ENCODE data around the gene GEN1. TPM values are rescaled to one million over a fixed set of nuclear protein-coding genes. Genes with fewer than 3 reads are reported as not detected.

The GEN1 gene
- total and polyA plus RNA-seq, 9 donors, result 0.77 to 4.7 (median 2.3) TPM

- H3K27ac ChIP-seq, result no peak overlapping the region
- H3K9me3 ChIP-seq, result no peaks in the 10 kb centered on the region
- DNase-seq, result no peak
- no peaks in the 10 kb centered on the region for H3K4me1 ChIP-seq (ENCODE audit: insufficient read depth)
- 79 to 100% (median 96%) methylated on average over 1 of the region's 1 CpG for WGBS, 3 donors
- intact Hi-C loops (cut with DNase I), result no loop called here
- no peak overlapping the region for H3K4me3 ChIP-seq
- TF ChIP-seq EP300 (IDR thresholded peaks at IDR 0.05) (no peak), CTCF (IDR thresholded peaks at IDR 0.05) (no peak), POLR2A (IDR thresholded peaks at IDR 0.05) (no peak)
- H3K27me3 ChIP-seq, result no peaks in the 10 kb centered on the region
- no peaks in the 10 kb centered on the region for H3K36me3 ChIP-seq
These were observed 46.9 kb downstream of the GEN1 start for GRCh38 chr2:17800693-17801458.

GRCh38 chr2:17803497-17803896 is 49.6 kb downstream of the GEN1 start:
- no peak for TF ChIP-seq POLR2A (IDR thresholded peaks at IDR 0.05)
- no peak for TF ChIP-seq CTCF (IDR thresholded peaks at IDR 0.05)
- no peak for TF ChIP-seq EP300 (IDR thresholded peaks at IDR 0.05)
- WGBS, 3 donors, result 35 to 45% (median 44%) methylated on average over 3 of the region's 3 CpGs

DNA sequence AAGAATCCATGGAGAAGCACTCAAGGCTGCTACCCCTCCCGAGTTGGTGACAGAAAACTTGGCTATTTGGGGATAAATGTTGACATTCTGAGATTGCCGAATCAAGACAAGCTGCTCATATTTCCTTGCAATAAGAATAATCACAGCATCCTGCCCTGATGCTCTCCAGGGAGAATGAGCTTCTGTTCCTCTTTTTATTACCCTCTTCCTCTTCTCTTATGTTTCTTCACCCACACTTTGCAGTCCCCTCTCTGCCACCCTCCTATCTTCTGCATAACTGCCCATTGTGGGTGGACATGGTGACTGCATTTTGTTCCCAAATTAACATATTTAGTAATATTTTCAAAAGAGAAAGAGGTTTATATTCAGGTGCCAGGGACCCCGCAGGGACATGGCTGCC is 50.4 kb downstream of the GEN1 start:
- WGBS, 3 donors, result 56 to 62% (median 57%) methylated on average over 3 of the region's 3 CpGs
- intact Hi-C loops (cut with DNase I), result no loop called here

More at GRCh38 chr2:17803497-17803896, 49.6 kb downstream of the GEN1 start:
- no peaks in the 10 kb centered on the region for H3K9me3 ChIP-seq
- intact Hi-C loops (cut with DNase I), result no loop called here
- no peaks in the 10 kb centered on the region for H3K27me3 ChIP-seq
- no peak overlapping the region for H3K4me3 ChIP-seq
- H3K4me1 ChIP-seq (ENCODE audit: insufficient read depth), result no peaks in the 10 kb centered on the region
- no peak overlapping the region for H3K27ac ChIP-seq
- no peak for DNase-seq
- no peaks in the 10 kb centered on the region for H3K36me3 ChIP-seq

DNA sequence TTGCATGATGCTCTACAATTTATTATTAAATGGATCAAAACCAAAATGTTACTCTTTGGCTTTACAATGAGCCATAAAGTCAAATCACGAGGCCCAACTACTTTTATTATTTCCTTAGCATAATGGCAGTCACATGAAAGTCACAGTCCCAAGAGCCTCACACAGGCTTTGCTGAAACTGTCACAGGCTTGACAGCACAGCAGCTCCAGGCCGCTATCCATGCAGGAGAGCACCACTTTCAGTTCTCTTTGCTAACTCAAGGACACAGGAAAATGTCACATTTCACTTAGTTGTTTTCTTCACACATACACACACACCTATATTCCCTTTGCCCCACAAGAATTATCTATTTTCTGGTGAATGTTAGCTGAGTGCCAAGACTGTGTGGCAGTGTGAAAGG is 51.2 kb downstream of the GEN1 start:
- 54 to 81% (median 76%) methylated on average over 2 of the region's 2 CpGs for WGBS, 3 donors

More for the DNA sequence above, 50.4 kb downstream of the GEN1 start:
- Histone ChIP-seq H3K9me3 (no peaks in the 10 kb centered on the region), H3K27me3 (no peaks in the 10 kb centered on the region), H3K27ac (no peak overlapping the region), H3K36me3 (no peaks in the 10 kb centered on the region), H3K4me1 (ENCODE audit: insufficient read depth) (no peaks in the 10 kb centered on the region), H3K4me3 (no peak overlapping the region)
- no peak for DNase-seq
- TF ChIP-seq EP300 (IDR thresholded peaks at IDR 0.05) (no peak), CTCF (IDR thresholded peaks at IDR 0.05) (no peak), POLR2A (IDR thresholded peaks at IDR 0.05) (no peak)

More for the DNA sequence above, 51.2 kb downstream of the GEN1 start:
- TF ChIP-seq CTCF (IDR thresholded peaks at IDR 0.05) (no peak), POLR2A (IDR thresholded peaks at IDR 0.05) (no peak), EP300 (IDR thresholded peaks at IDR 0.05) (no peak)
- intact Hi-C loops (cut with DNase I), result no loop called here
- Histone ChIP-seq H3K36me3 (no peaks in the 10 kb centered on the region), H3K9me3 (no peaks in the 10 kb centered on the region), H3K27me3 (no peaks in the 10 kb centered on the region), H3K27ac (no peak overlapping the region), H3K4me3 (no peak overlapping the region), H3K4me1 (ENCODE audit: insufficient read depth) (no peaks in the 10 kb centered on the region)
- DNase-seq, result no peak

Data from ovary (tissue), 9 donors.